ENCODE measurements around the gene PATL2.
"Not testable (repeated sequence)": the region's sequence is repeated elsewhere in the genome, so short reads cannot be mapped to it uniquely, and the experiment has no call there.

Gene PATL2

GRCh38 chr15:44646460-44646859 is 64.7 kb downstream of the PATL2 start:
- DNase-seq: no peak

- DNase-seq: no peak
Measured at GRCh38 chr15:44641651-44642050, 69.5 kb downstream of the PATL2 start.

GRCh38 chr15:44636976-44637375 is 74.1 kb downstream of the PATL2 start:
- no peak for DNase-seq

- no peak for DNase-seq
Measured at GRCh38 chr15:44633603-44634002, 77.5 kb downstream of the PATL2 start.

- DNase-seq: not testable (repeated sequence)
Measured at GRCh38 chr15:44625286-44625685, 85.8 kb downstream of the PATL2 start.

- no peak for DNase-seq
Measured at GRCh38 chr15:44623178-44623577, 87.9 kb downstream of the PATL2 start.

GRCh38 chr15:44620081-44620480 is 91.0 kb downstream of the PATL2 start:
- DNase-seq: no peak

- DNase-seq: no peak
Measured at GRCh38 chr15:44616974-44617373, 94.1 kb downstream of the PATL2 start.

Measured in activated CD8-positive, alpha-beta memory T cell treated with anti-CD3 and anti-CD28 coated beads, Interleukin-2, amount 50 U/mL, for 4 hours (primary cell).